Skeletal muscle cell (primary cell): ENCODE results near the gene NFIA.

ENCODE experiments used
- DNase-seq: peaks from one replicate; pipeline ENCODE4 v3.0.0-alpha.2; 2010; ENCODE audit warnings: low read depth
- H3K4me3 ChIP-seq: 2 replicates; pipeline ENCODE4 v1.5.1; 2011; ENCODE audit warnings: low read depth, mild to moderate bottlenecking, control low read depth, low read length, moderate library complexity

NFIA gene

GRCh38 chr1:61097317-61097716, 15.0 kb downstream of the NFIA start:
- no peak overlapping the region for H3K4me3 ChIP-seq
- DNase-seq, result no peak

GRCh38 chr1:61097722-61098121, 15.4 kb downstream of the NFIA start:
- H3K4me3 ChIP-seq, result no peak overlapping the region
- DNase-seq, result no peak

- no peak overlapping the region for H3K4me3 ChIP-seq
- no peak for DNase-seq
These were observed 16.0 kb downstream of the NFIA start for GRCh38 chr1:61098333-61098732.

- no peak for DNase-seq
- no peak overlapping the region for H3K4me3 ChIP-seq
These were observed 16.6 kb downstream of the NFIA start for GRCh38 chr1:61098906-61099437.

- DNase-seq, result no peak
- H3K4me3 ChIP-seq, result no peak overlapping the region
These were observed 18.2 kb downstream of the NFIA start for GRCh38 chr1:61100578-61100977.

GRCh38 chr1:61101536-61101935, 19.2 kb downstream of the NFIA start:
- no peak for DNase-seq
- no peak overlapping the region for H3K4me3 ChIP-seq

- DNase-seq, result no peak
- H3K4me3 ChIP-seq, result no peak overlapping the region
These were observed 19.7 kb downstream of the NFIA start for GRCh38 chr1:61102041-61102440.

- H3K4me3 ChIP-seq, result no peak overlapping the region
- DNase-seq, result no peak
These were observed 20.3 kb downstream of the NFIA start for GRCh38 chr1:61102621-61103020.

- no peak for DNase-seq
These were observed 21.9 kb downstream of the NFIA start for GRCh38 chr1:61104220-61104671.

GRCh38 chr1:61107638-61108037, 25.3 kb downstream of the NFIA start:
- DNase-seq, result no peak
- no peak overlapping the region for H3K4me3 ChIP-seq

More at GRCh38 chr1:61104220-61104671, 21.9 kb downstream of the NFIA start:
- H3K4me3 ChIP-seq, result no peak overlapping the region

- DNase-seq, result no peak
- no peak overlapping the region for H3K4me3 ChIP-seq
These were observed 26.8 kb downstream of the NFIA start for GRCh38 chr1:61109158-61109557.

GRCh38 chr1:61109910-61110309, 27.5 kb downstream of the NFIA start:
- no peak overlapping the region for H3K4me3 ChIP-seq
- DNase-seq, result no peak

GRCh38 chr1:61110554-61110953, 28.2 kb downstream of the NFIA start:
- no peak for DNase-seq
- H3K4me3 ChIP-seq, result no peak overlapping the region

- no peak for DNase-seq
These were observed 29.0 kb downstream of the NFIA start for GRCh38 chr1:61111084-61112004.

GRCh38 chr1:61114178-61114870, 32.0 kb downstream of the NFIA start:
- no peak overlapping the region for H3K4me3 ChIP-seq
- no peak for DNase-seq

More at GRCh38 chr1:61111084-61112004, 29.0 kb downstream of the NFIA start:
- H3K4me3 ChIP-seq, result no peak overlapping the region

GRCh38 chr1:61115436-61115835, 33.1 kb downstream of the NFIA start:
- H3K4me3 ChIP-seq, result no peak overlapping the region
- no peak for DNase-seq

- no peak for DNase-seq
- H3K4me3 ChIP-seq, result no peak overlapping the region
These were observed 34.1 kb downstream of the NFIA start for GRCh38 chr1:61116421-61116820.

GRCh38 chr1:61117283-61117682, 34.9 kb downstream of the NFIA start:
- DNase-seq, result no peak
- H3K4me3 ChIP-seq, result no peak overlapping the region

- H3K4me3 ChIP-seq, result no peak overlapping the region
- no peak for DNase-seq
These were observed 36.7 kb downstream of the NFIA start for GRCh38 chr1:61119085-61119484.

GRCh38 chr1:61120246-61120840, 38.0 kb downstream of the NFIA start:
- DNase-seq, result no peak
- H3K4me3 ChIP-seq, result no peak overlapping the region
